Colonic mucosa (tissue), 4 donors: ENCODE measurements around the gene SLX9. TPM values are rescaled to one million over a fixed set of nuclear protein-coding genes. Genes with fewer than 3 reads are reported as not detected.

Source experiments
- DNase-seq: peaks from one replicate; pipeline ENCODE4 v3.0.0-alpha.2; 2020
- H3K27ac ChIP-seq: fragments of 200-600 bp; one replicate; pipeline ENCODE4 v1.8.0; 2021
- H3K27me3 ChIP-seq: fragments of 200-600 bp; one replicate; pipeline ENCODE4 v1.8.0; 2021
- H3K36me3 ChIP-seq: fragments of 200-600 bp; one replicate; pipeline ENCODE4 v1.8.0; 2021
- H3K4me1 ChIP-seq: fragments of 200-600 bp; one replicate; pipeline ENCODE4 v1.8.0; 2021; ENCODE audit warnings: mild to moderate bottlenecking
- H3K4me3 ChIP-seq: fragments of 200-600 bp; one replicate; pipeline ENCODE4 v1.8.0; 2021
- H3K9ac ChIP-seq, 2 donors: one replicate each; pipeline ENCODE4 v1.7.0; 2013; ENCODE audit warnings: control low read depth in 2 of 2, low read depth in 2 of 2, low read length in 2 of 2
- H3K9me3 ChIP-seq: fragments of 200-600 bp; one replicate; pipeline ENCODE4 v1.8.0; 2021
- CTCF ChIP-seq: fragments of 200-600 bp; IDR thresholded peaks from one replicate; pipeline ENCODE4 v1.8.0; 2022; ENCODE audit warnings: antibody characterized with exemption, mild to moderate bottlenecking
- intact Hi-C: fragments of 100-400 bp; cut with DNase I; formaldehyde crosslinking; loops from one replicate; pipeline ENCODE4 v1.14.1; 2022
- total RNA-seq, 2 donors: library from RNA; stranded (reverse); fragmentation: NEBNext Ultra II Directional in 1 of 2; extraction: Animal tissue kit (Norgen Biotek cat#: 25700) in 1 of 2; gene quantifications; one replicate each; pipeline ENCODE4 v1.2.1, GENCODE V29; 2021
- donor health status: healthy.
- donor health status: DM: no; HTN: no; CAD: no.
- donor health status: DM: no; HTN: no; CAD: no.

The SLX9 gene
- total RNA-seq, 2 donors from 2014 or later = 30.6 to 50.1 TPM

- Histone ChIP-seq H3K9ac (no peak overlapping the region), H3K36me3 (no peaks in the 10 kb centered on the region), H3K27ac (no peak overlapping the region), H3K4me1 (peaks cover 4% of the 10 kb centered on the region), H3K9me3 (no peaks in the 10 kb centered on the region), H3K27me3 (no peaks in the 10 kb centered on the region), H3K4me3 (no peak overlapping the region)
- DNase-seq = no peak
- intact Hi-C loops = no loop called here
- TF ChIP-seq CTCF = no peak
Measured at GRCh38 chr21:44896561-44897286, 43.1 kb upstream of the SLX9 start.

- TF ChIP-seq CTCF = no peak
- Histone ChIP-seq H3K27me3 (no peaks in the 10 kb centered on the region), H3K9me3 (no peaks in the 10 kb centered on the region), H3K4me3 (no peak overlapping the region), H3K9ac (no peak overlapping the region), H3K27ac (no peak overlapping the region), H3K36me3 (no peaks in the 10 kb centered on the region), H3K4me1 (peaks cover 4% of the 10 kb centered on the region)
- intact Hi-C loops = no loop called here
- DNase-seq = peak; percentile 79
Measured at GRCh38 chr21:44897326-44898010, 42.4 kb upstream of the SLX9 start.

- Histone ChIP-seq H3K9me3 (no peaks in the 10 kb centered on the region), H3K4me3 (no peak overlapping the region), H3K27ac (no peak overlapping the region), H3K9ac (no peak overlapping the region), H3K27me3 (no peaks in the 10 kb centered on the region), H3K36me3 (no peaks in the 10 kb centered on the region), H3K4me1 (peaks cover 4% of the 10 kb centered on the region)
- no peak for DNase-seq
- no peak for TF ChIP-seq CTCF
- intact Hi-C loops = no loop called here
Measured at GRCh38 chr21:44898011-44898488, 41.8 kb upstream of the SLX9 start.

GRCh38 chr21:44898851-44899767 lies 40.7 kb upstream of the SLX9 start:
- H3K27me3 ChIP-seq = no peaks in the 10 kb centered on the region
- H3K9me3 ChIP-seq = no peaks in the 10 kb centered on the region
- H3K4me3 ChIP-seq = no peak overlapping the region
- intact Hi-C loops = no loop called here
- DNase-seq = no peak
- H3K27ac ChIP-seq = no peak overlapping the region
- no peak overlapping the region for H3K9ac ChIP-seq
- peaks cover 4% of the 10 kb centered on the region for H3K4me1 ChIP-seq
- no peak for TF ChIP-seq CTCF
- H3K36me3 ChIP-seq = no peaks in the 10 kb centered on the region
